ENCODE results near the gene ADORA3.

DNA sequence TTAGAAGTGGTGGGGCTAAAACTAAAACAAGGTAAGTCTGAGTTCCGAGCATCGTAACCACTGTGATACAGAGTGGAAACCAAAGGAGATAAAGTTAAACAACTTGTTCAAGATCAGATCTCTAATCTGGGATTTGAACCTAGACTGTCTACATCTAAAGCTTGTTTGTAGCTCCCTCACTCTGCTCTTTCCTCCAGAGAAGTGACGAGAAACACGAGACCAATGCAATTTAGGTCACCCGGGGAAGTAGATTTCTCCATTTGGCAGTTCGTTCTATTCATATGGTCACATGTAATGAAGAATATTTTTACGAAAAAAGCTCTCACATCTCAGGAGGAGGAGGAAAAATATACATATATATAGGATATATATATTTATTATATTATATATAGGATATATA, 1.8 kb downstream of the ADORA3 start:
- TF ChIP-seq CTCF (conservative IDR thresholded peaks at IDR 0.05 in 1 of 2, IDR thresholded peaks at IDR 0.05 in 1 of 2; ENCODE audit: low read depth in 1 of 2, low read length in 2 of 2) (no peak), EZH2 (IDR thresholded peaks at IDR 0.05; ENCODE audit: low read length, missing control alignments) (no peak)
